ENCODE results near the gene CFAP77.

CFAP77 gene

GRCh38 chr9:132478353-132479050, 68.5 kb downstream of the CFAP77 start:
- ATAC-seq (replicated peaks) (no peak), DNase-seq (no peak)
- Mint-ChIP-seq H3K4me3 (no peak overlapping the region), H3K27me3 (peaks cover 10 to 19% of the 10 kb centered on the region in 2 donors), H3K27ac (no peak overlapping the region), H3K36me3 (no peaks in the 10 kb centered on the region), H3K4me1 (peaks cover 2 to 7% of the 10 kb centered on the region in 2 donors), H3K9me3 (no peaks in the 10 kb centered on the region)

GRCh38 chr9:132479733-132480132, 69.7 kb downstream of the CFAP77 start:
- Mint-ChIP-seq H3K27ac (no peak overlapping the region), H3K4me1 (peaks cover 2 to 7% of the 10 kb centered on the region in 2 donors), H3K4me3 (no peak overlapping the region), H3K36me3 (no peaks in the 10 kb centered on the region), H3K9me3 (no peaks in the 10 kb centered on the region), H3K27me3 (peaks cover 0 to 16% of the 10 kb centered on the region in 2 donors)
- ATAC-seq (replicated peaks) (no peak), DNase-seq (no peak)

GRCh38 chr9:132481053-132481849, 71.2 kb downstream of the CFAP77 start:
- DNase-seq (no peak), ATAC-seq (replicated peaks) (no peak)
- no peak overlapping the region for H3K27ac Mint-ChIP-seq
- H3K36me3 Mint-ChIP-seq: no peaks in the 10 kb centered on the region
- peaks cover 2 to 7% of the 10 kb centered on the region in 2 donors for H3K4me1 Mint-ChIP-seq
- no peak overlapping the region for H3K4me3 Mint-ChIP-seq
- peaks cover under 1 to 12% of the 10 kb centered on the region in 2 donors for H3K27me3 Mint-ChIP-seq
- H3K9me3 Mint-ChIP-seq: no peaks in the 10 kb centered on the region

- Mint-ChIP-seq H3K9me3 (no peaks in the 10 kb centered on the region), H3K4me3 (no peak overlapping the region), H3K36me3 (no peaks in the 10 kb centered on the region), H3K27ac (no peak overlapping the region), H3K4me1 (peaks cover 3 to 7% of the 10 kb centered on the region in 2 donors), H3K27me3 (peaks cover 11 to 21% of the 10 kb centered on the region in 2 donors)
- DNase-seq (no peak), ATAC-seq (replicated peaks) (no peak)
These were observed 72.3 kb downstream of the CFAP77 start for GRCh38 chr9:132482196-132482813.

- no peak overlapping the region for H3K4me3 Mint-ChIP-seq
- ATAC-seq (replicated peaks) (no peak), DNase-seq (no peak)
- no peaks in the 10 kb centered on the region for H3K9me3 Mint-ChIP-seq
- no peak overlapping the region for H3K27ac Mint-ChIP-seq
- peaks cover 39 to 50% of the 10 kb centered on the region in 2 donors for H3K27me3 Mint-ChIP-seq
- H3K4me1 Mint-ChIP-seq: peaks cover 5 to 7% of the 10 kb centered on the region in 2 donors
- H3K36me3 Mint-ChIP-seq: no peaks in the 10 kb centered on the region
These were observed 75.4 kb downstream of the CFAP77 start for GRCh38 chr9:132485393-132485792.

- ATAC-seq (replicated peaks) (peak in 1 of 2 donors; percentile 31), DNase-seq (no peak)
- H3K27ac Mint-ChIP-seq: no peak overlapping the region
- no peaks in the 10 kb centered on the region for H3K36me3 Mint-ChIP-seq
- peak overlapping the region in 1 of 2 donors; percentile 59 for H3K4me3 Mint-ChIP-seq
- peaks cover 45 to 52% of the 10 kb centered on the region in 2 donors for H3K27me3 Mint-ChIP-seq
- peaks cover 5 to 7% of the 10 kb centered on the region in 2 donors for H3K4me1 Mint-ChIP-seq
- no peaks in the 10 kb centered on the region for H3K9me3 Mint-ChIP-seq
These were observed 76.8 kb downstream of the CFAP77 start for GRCh38 chr9:132486706-132487350.

- Mint-ChIP-seq H3K27ac (no peak overlapping the region), H3K4me3 (no peak overlapping the region), H3K27me3 (peaks cover 45 to 52% of the 10 kb centered on the region in 2 donors), H3K4me1 (peaks cover 2 to 4% of the 10 kb centered on the region in 2 donors), H3K9me3 (no peaks in the 10 kb centered on the region), H3K36me3 (no peaks in the 10 kb centered on the region)
- ATAC-seq (replicated peaks): no peak
- DNase-seq: no peak
These were observed 77.4 kb downstream of the CFAP77 start for GRCh38 chr9:132487351-132487791.

GRCh38 chr9:132487980-132488535, 78.0 kb downstream of the CFAP77 start:
- ATAC-seq (replicated peaks): no peak
- no peak for DNase-seq
- H3K9me3 Mint-ChIP-seq: no peaks in the 10 kb centered on the region
- H3K27ac Mint-ChIP-seq: no peak overlapping the region
- peaks cover 45 to 52% of the 10 kb centered on the region in 2 donors for H3K27me3 Mint-ChIP-seq
- H3K4me3 Mint-ChIP-seq: no peak overlapping the region
- no peaks in the 10 kb centered on the region for H3K36me3 Mint-ChIP-seq
- peaks cover 0 to 4% of the 10 kb centered on the region in 2 donors for H3K4me1 Mint-ChIP-seq

- DNase-seq (no peak), ATAC-seq (replicated peaks) (no peak)
- peaks cover 0 to 4% of the 10 kb centered on the region in 2 donors for H3K4me1 Mint-ChIP-seq
- no peaks in the 10 kb centered on the region for H3K36me3 Mint-ChIP-seq
- H3K9me3 Mint-ChIP-seq: no peaks in the 10 kb centered on the region
- peaks cover 48 to 51% of the 10 kb centered on the region in 2 donors for H3K27me3 Mint-ChIP-seq
- H3K4me3 Mint-ChIP-seq: no peak overlapping the region
- no peak overlapping the region for H3K27ac Mint-ChIP-seq
These were observed 78.6 kb downstream of the CFAP77 start for GRCh38 chr9:132488626-132489025.

- DNase-seq (no peak), ATAC-seq (replicated peaks) (no peak)
- H3K27ac Mint-ChIP-seq: no peak overlapping the region
- H3K27me3 Mint-ChIP-seq: peaks cover 53 to 56% of the 10 kb centered on the region in 2 donors
- H3K4me3 Mint-ChIP-seq: no peak overlapping the region
- H3K4me1 Mint-ChIP-seq: peaks cover 0 to 4% of the 10 kb centered on the region in 2 donors
- H3K36me3 Mint-ChIP-seq: no peaks in the 10 kb centered on the region
- H3K9me3 Mint-ChIP-seq: no peaks in the 10 kb centered on the region
These were observed 79.5 kb downstream of the CFAP77 start for GRCh38 chr9:132489536-132489935.

- Mint-ChIP-seq H3K4me1 (no peaks in the 10 kb centered on the region), H3K4me3 (no peak overlapping the region), H3K9me3 (peaks cover 0 to 5% of the 10 kb centered on the region in 2 donors), H3K27me3 (peaks cover 26 to 32% of the 10 kb centered on the region in 2 donors), H3K27ac (no peak overlapping the region), H3K36me3 (no peaks in the 10 kb centered on the region)
- no peak for ATAC-seq (replicated peaks)
- DNase-seq: no peak
These were observed 84.8 kb downstream of the CFAP77 start for GRCh38 chr9:132494857-132495256.

GRCh38 chr9:132497731-132498130, 87.7 kb downstream of the CFAP77 start:
- no peaks in the 10 kb centered on the region for H3K36me3 Mint-ChIP-seq
- H3K27ac Mint-ChIP-seq: no peak overlapping the region
- H3K27me3 Mint-ChIP-seq: peaks cover 22 to 27% of the 10 kb centered on the region in 2 donors
- DNase-seq (no peak), ATAC-seq (replicated peaks) (no peak)
- no peaks in the 10 kb centered on the region for H3K4me1 Mint-ChIP-seq
- H3K4me3 Mint-ChIP-seq: no peak overlapping the region
- H3K9me3 Mint-ChIP-seq: peaks cover 0 to 5% of the 10 kb centered on the region in 2 donors

- ATAC-seq (replicated peaks) (no peak), DNase-seq (no peak)
- Mint-ChIP-seq H3K4me3 (no peak overlapping the region), H3K4me1 (no peaks in the 10 kb centered on the region), H3K36me3 (no peaks in the 10 kb centered on the region), H3K27ac (no peak overlapping the region), H3K9me3 (peaks cover 0 to 5% of the 10 kb centered on the region in 2 donors), H3K27me3 (peaks cover 21 to 33% of the 10 kb centered on the region in 2 donors)
These were observed 88.7 kb downstream of the CFAP77 start for GRCh38 chr9:132498531-132499210.

Data from stimulated activated naive B cell treated with anti-CD40 and anti-IgM and Interleukin-4, amounts not matched to agents 10 μg/mL and 1 μg/mL and 100 μg/mL, for 72 hours (primary cell).